A549 treated with CpdA at 1 μM for 4 hours (cell line): ENCODE results near the gene RBMY1B. TPM values are rescaled to one million over a fixed set of nuclear protein-coding genes. Genes with fewer than 3 reads are reported as not detected.

Experiments
- total RNA-seq: library from RNA; stranded (reverse); fragments of 200-300 nt; extraction: Qiagen RNA extraction; gene quantifications from 5 replicates; pipeline ENCODE4 v1.2.3, GENCODE V29; 2022; ENCODE audit warnings: low read depth

RBMY1B gene
- total RNA-seq, result not detected in 5 replicates

DNA sequence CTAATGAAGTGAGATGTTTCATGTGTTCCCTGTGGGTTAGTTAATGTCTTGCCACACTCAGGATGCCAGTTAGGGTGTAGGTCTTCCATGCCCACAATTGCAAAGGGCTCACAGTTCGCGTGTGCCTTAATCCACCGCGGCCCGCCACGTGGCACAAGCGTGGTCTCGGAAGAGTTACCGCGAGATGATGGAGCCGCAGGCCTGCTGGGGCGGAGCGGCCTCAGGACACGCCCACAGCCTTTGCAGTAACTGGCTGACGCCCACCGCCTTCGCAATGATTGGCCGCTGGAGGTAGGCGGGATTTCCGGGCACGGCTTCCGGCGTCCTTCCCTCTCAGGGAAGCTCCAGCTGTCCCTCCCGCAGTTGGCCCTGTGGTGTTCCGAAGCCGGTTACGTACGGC lies at the start of gene RBMY1B:
Gene RBMY1B (plus strand): TSS at position 301 of the 400 bp plus-strand sequence. CDS start 2,013 bp downstream, outside the sequence.

DNA sequence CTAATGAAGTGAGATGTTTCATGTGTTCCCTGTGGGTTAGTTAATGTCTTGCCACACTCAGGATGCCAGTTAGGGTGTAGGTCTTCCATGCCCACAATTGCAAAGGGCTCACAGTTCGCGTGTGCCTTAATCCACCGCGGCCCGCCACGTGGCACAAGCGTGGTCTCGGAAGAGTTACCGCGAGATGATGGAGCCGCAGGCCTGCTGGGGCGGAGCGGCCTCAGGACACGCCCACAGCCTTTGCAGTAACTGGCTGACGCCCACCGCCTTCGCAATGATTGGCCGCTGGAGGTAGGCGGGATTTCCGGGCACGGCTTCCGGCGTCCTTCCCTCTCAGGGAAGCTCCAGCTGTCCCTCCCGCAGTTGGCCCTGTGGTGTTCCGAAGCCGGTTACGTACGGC lies 23.4 kb downstream of the RBMY1B start, which contains the start of gene RBMY1A1:
Gene RBMY1A1 (plus strand): TSS at position 301 of the 400 bp plus-strand sequence. CDS start 2,013 bp downstream, outside the sequence.

Other genes starting within 250 kb of the RBMY1B start
- not detected in 5 replicates for gene RBMY1A1, start 23.5 kb downstream of the RBMY1B start, total RNA-seq